Activated naive CD4-positive, alpha-beta T cell treated with anti-CD3 and anti-CD28 coated beads, Interleukin-2, amount 50 U/mL, for 24 hours (primary cell): ENCODE data around the gene ADAMTS15.
"Not testable (repeated sequence)": the region's sequence is repeated elsewhere in the genome, so short reads cannot be mapped to it uniquely, and the experiment has no call there.

ENCODE experiments used
- H3K27ac Mint-ChIP-seq: one replicate; pipeline ENCODE4 v1.8.0; 2021; ENCODE audit warnings: mild to moderate bottlenecking, mixed read lengths
- H3K27me3 Mint-ChIP-seq: one replicate; pipeline ENCODE4 v1.8.0; 2021; ENCODE audit warnings: mixed read lengths
- H3K36me3 Mint-ChIP-seq: one replicate; pipeline ENCODE4 v1.8.0; 2021; ENCODE audit warnings: mixed read lengths
- H3K4me1 Mint-ChIP-seq: one replicate; pipeline ENCODE4 v1.8.0; 2021; ENCODE audit warnings: mixed read lengths
- H3K4me3 Mint-ChIP-seq: one replicate; pipeline ENCODE4 v1.8.0; 2021; ENCODE audit warnings: mild to moderate bottlenecking, mixed read lengths
- H3K9me3 Mint-ChIP-seq: one replicate; pipeline ENCODE4 v1.8.0; 2021; ENCODE audit warnings: mixed read lengths

ADAMTS15 gene

DNA sequence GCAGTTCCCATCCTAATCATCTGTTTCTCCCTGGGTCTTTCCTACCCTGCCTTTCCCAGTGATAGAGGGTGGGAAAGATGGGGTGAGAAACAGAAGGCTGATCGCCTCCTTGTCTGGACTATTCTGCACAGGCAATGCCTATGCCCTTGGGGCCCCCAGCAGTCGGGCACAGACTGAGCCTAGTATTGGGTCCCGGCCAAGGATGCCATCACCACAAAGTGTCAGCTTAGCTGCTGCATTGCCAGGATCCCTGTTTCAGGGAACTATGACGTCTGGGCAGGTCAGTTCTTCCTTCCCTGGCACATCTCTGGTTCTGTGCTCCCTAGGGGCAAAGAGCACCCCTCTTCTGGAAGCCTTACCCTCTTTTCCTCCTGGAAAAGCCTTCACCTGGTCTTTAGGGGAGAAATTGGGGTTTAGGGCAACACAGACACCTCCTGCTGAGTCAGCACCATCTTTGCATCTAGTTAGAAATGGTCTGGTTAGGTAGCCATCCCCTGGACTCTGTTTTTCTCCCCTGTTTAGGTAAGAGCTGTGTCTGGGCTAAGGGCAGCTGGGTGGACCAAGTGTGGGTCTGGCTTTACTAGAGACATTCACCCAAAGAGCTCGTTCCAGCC is 22.1 kb upstream of the ADAMTS15 start:
- Mint-ChIP-seq H3K9me3 (no peaks in the 10 kb centered on the region), H3K27ac (no peak overlapping the region), H3K36me3 (no peaks in the 10 kb centered on the region), H3K27me3 (peaks cover 40% of the 10 kb centered on the region), H3K4me1 (peaks cover 14% of the 10 kb centered on the region), H3K4me3 (no peak overlapping the region)

DNA sequence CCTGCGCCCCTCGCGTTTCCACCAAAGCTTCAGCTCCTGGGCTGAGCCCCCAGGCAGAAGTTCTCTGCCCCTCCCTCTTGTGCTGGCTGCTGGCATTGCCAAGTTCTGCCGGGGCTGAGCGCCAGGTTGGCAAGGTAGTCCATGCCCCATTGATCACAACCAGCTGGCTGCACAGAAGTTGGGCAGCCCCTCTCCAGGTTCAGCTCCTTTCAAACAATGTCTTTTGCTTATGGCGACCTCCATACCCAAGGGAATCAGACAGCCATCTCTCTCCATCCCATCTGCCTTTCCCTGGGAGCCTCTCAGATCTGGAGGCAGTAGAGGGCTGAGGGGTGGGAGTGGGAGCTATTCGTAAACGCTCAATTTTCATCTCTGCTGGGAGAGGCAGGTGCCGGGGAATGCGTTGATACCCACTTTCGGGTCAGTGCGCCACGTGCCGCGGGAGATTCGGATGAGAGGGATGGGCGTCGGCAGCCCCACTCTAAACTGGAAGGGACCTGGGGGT is 21.6 kb upstream of the ADAMTS15 start:
- H3K36me3 Mint-ChIP-seq = no peaks in the 10 kb centered on the region
- H3K27me3 Mint-ChIP-seq = peaks cover 39% of the 10 kb centered on the region
- H3K4me3 Mint-ChIP-seq = peak overlapping the region; percentile 54
- peaks cover 14% of the 10 kb centered on the region for H3K4me1 Mint-ChIP-seq
- no peaks in the 10 kb centered on the region for H3K9me3 Mint-ChIP-seq
- no peak overlapping the region for H3K27ac Mint-ChIP-seq

DNA sequence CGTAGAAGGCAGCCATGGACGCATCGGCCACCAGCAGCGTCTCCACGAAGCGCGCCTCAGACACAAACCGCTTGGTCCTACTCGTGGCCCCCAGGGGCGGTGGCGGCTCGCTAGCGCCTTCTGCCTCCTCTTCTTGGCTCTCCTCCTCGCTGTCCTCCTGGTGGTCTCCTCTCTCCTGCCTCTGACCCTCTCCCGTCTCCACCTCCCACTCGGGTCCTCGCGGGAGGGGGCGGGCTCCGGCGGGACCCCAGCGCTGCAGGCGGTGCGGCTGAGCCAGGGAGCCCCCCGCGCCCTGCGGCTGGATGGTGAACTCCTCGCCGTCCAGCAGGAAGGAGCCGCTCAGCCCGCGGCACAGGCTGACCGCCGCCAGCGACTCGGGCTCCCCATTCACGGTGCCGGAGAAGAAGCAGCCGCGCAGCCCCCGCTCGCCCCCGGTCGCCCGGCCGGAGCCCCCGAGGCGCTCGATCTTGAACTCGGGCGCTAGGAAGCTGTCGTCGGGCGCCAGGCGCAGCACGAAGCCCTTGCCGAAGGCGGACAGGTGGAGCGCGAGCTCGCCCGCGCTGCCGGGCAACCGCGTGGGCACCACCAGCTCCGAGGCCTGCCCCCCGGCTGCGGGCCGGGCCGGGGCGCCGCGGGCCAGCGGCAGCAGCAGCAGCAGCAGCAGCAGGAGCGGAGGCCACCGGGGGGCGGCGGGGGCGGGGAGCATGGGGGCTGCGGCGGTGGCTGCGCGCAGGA is 20.7 kb upstream of the ADAMTS15 start:
- H3K4me3 Mint-ChIP-seq = no peak overlapping the region
- no peaks in the 10 kb centered on the region for H3K9me3 Mint-ChIP-seq
- H3K4me1 Mint-ChIP-seq = peaks cover 14% of the 10 kb centered on the region
- peaks cover 39% of the 10 kb centered on the region for H3K27me3 Mint-ChIP-seq
- no peak overlapping the region for H3K27ac Mint-ChIP-seq
- no peaks in the 10 kb centered on the region for H3K36me3 Mint-ChIP-seq

DNA sequence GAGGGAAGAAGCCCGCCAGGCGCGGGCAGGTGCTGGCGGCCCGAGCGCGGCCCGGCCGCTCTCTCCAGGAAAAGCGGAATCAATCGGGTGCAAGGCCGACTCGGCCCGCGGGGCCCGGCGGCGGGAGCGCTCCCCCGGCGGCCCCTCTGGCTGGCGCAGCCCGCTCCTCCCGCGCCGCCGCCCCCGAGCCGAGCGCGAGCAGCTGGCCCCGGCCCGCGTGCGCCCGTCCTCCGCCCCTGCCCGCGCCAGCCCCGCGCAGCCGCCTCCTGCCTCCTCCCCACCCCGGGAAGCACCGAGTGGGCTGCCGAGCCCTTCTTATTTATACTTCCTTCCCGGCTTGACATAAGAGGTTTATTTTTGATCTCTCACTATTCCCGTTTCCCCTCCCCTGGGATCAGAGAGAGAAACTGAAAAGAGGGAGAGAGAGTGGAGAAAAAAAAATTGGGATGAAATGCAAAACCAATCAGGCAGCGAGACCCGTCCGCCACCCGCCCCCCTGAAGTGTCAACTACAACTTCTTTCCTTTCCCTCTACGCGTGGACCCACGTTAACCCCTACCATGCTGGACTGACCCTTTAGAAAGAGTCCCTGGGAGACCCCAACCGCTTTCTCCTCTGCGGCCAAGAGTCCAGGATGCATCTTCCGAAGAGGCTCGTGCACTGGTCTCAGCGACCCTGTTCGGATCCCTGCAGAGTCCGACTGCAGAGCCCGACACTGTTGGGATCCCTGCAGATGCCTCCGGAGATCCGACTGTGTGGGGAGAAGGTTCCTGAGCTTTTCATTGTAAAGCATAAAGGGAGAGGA is 19.9 kb upstream of the ADAMTS15 start, which contains the start of gene ADAMTS8:
TSS of gene ADAMTS8 (minus strand) at position 294 of the 804 bp plus-strand sequence. CDS start 323 bp downstream, outside the sequence.
- peak within 1 kb of the TSS; percentile 68 for H3K4me3 Mint-ChIP-seq
- H3K4me1 Mint-ChIP-seq = peaks cover 14% of the 10 kb centered on the region
- no peaks in the 10 kb centered on the region for H3K9me3 Mint-ChIP-seq
- H3K36me3 Mint-ChIP-seq = no peaks in the 10 kb centered on the region
- H3K27me3 Mint-ChIP-seq = peaks cover 36% of the 10 kb centered on the region
- H3K27ac Mint-ChIP-seq = no peak within 1 kb of the TSS

DNA sequence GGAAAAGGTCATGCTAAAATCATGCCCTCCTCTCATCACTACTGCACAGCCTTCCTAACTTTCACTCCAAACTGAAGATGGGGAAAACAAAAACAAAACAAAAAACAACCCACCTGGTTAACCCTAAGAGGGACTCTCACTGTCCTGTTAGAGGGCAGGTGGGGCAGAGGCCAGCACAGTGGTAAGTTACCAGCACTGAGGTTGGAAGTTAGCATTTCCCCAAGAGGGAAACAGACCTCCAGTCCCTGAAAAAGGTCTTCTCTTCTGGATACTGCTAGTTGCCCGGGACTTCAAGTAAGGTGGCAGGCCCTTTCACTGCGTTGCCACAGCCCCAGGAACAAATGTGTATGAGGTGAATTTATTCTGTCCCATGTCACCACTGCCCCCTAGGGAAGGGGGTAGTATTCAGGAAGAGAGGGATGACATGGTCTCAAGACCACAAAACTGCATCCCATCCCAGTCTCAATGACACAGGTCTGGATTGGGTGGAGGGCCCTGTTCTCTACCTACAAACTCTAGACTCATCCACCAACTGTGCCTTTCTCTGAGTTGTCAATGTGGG is 19.2 kb upstream of the ADAMTS15 start:
- Mint-ChIP-seq H3K4me3 (peak overlapping the region; percentile 68), H3K27me3 (peaks cover 36% of the 10 kb centered on the region), H3K9me3 (no peaks in the 10 kb centered on the region), H3K27ac (no peak overlapping the region), H3K36me3 (no peaks in the 10 kb centered on the region), H3K4me1 (peaks cover 14% of the 10 kb centered on the region)

DNA sequence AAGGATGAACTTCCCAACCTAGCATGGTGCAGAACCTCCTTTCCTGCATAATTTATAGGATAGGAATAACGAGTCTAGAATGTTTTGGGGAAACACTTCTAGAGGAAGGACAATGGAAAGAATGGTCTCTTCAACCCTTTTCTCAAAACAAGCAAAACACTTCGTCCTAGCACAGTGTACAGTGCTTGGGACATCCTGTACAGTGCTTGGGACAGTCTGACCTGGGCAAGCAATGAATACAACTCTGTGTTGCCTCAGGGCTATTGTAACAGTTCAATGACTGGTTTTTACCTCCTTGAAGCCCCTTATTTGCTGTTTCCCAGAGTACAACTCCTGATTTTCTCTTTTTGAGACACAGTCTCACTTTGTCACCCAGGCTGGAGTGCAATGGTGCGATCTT is 18.5 kb upstream of the ADAMTS15 start:
- Mint-ChIP-seq H3K27ac (no peak overlapping the region), H3K36me3 (no peaks in the 10 kb centered on the region), H3K27me3 (peaks cover 30% of the 10 kb centered on the region), H3K4me1 (peaks cover 14% of the 10 kb centered on the region), H3K9me3 (no peaks in the 10 kb centered on the region), H3K4me3 (no peak overlapping the region)

DNA sequence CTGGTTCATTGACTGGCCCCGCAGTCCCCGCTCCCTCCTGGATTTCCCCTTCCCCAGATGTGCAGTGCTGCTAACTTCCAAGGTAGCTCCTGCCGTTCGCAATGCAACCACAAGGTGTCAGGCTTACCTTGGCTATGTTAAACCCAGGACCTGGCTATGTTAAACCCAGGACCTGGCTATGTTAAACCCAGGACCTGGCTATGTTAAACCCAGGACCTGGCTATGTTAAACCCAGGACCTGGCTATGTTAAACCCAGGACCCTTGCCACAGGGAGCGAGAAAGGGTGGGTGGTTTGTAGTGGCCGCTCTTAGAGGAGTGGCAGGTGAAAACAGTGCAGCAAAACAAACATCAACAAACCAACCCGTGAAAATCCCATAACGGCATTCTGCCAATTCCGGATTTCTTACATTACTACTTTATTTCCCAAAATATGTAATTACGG is 17.1 kb upstream of the ADAMTS15 start:
- H3K4me3 Mint-ChIP-seq = no peak overlapping the region
- H3K9me3 Mint-ChIP-seq = no peaks in the 10 kb centered on the region
- peaks cover 28% of the 10 kb centered on the region for H3K27me3 Mint-ChIP-seq
- H3K36me3 Mint-ChIP-seq = no peaks in the 10 kb centered on the region
- no peak overlapping the region for H3K27ac Mint-ChIP-seq
- H3K4me1 Mint-ChIP-seq = peaks cover 14% of the 10 kb centered on the region

DNA sequence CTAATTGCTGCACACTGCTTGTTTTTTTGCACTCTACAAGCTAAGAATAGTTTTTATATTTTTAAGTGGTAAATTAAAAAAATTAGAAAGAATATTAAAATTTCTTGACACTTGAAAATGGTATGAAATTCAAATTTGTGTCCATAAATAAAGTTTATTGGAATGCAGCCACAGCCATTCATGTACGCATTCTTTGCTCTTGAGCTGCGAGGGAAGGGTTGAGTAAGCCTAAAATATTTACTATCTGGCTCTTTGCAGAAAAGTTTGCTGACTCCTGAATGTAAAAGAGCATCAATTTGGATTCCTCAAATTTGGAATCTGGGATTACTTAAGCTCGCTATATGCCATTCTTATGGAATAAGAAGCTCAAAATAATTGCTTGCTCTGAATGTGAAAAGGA is 16.6 kb upstream of the ADAMTS15 start:
- Mint-ChIP-seq H3K27ac (no peak overlapping the region), H3K36me3 (no peaks in the 10 kb centered on the region), H3K9me3 (no peaks in the 10 kb centered on the region), H3K27me3 (peaks cover 27% of the 10 kb centered on the region), H3K4me1 (peaks cover 14% of the 10 kb centered on the region), H3K4me3 (no peak overlapping the region)

DNA sequence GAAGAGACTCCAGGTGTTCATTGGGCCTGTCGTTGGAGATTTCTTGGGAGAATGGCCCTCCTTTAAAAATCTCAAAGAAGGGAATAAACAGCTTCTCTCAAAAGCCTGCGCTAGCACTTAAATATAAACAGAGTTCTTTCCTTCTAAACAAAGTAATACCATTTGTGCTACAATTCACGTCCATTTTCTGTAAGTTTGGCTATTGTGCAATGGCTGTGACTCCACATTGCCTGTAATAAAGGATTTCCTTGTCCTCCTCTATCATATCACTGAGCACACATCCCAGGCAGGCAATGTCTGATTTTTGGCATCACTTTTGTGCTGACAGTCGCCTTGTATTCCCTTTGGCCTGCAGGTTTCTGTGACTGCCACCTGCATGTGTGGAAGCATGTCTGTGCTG is 15.1 kb upstream of the ADAMTS15 start:
- H3K27ac Mint-ChIP-seq = no peak overlapping the region
- H3K9me3 Mint-ChIP-seq = no peaks in the 10 kb centered on the region
- peaks cover 21% of the 10 kb centered on the region for H3K27me3 Mint-ChIP-seq
- H3K4me3 Mint-ChIP-seq = no peak overlapping the region
- peaks cover 9% of the 10 kb centered on the region for H3K4me1 Mint-ChIP-seq
- H3K36me3 Mint-ChIP-seq = no peaks in the 10 kb centered on the region

DNA sequence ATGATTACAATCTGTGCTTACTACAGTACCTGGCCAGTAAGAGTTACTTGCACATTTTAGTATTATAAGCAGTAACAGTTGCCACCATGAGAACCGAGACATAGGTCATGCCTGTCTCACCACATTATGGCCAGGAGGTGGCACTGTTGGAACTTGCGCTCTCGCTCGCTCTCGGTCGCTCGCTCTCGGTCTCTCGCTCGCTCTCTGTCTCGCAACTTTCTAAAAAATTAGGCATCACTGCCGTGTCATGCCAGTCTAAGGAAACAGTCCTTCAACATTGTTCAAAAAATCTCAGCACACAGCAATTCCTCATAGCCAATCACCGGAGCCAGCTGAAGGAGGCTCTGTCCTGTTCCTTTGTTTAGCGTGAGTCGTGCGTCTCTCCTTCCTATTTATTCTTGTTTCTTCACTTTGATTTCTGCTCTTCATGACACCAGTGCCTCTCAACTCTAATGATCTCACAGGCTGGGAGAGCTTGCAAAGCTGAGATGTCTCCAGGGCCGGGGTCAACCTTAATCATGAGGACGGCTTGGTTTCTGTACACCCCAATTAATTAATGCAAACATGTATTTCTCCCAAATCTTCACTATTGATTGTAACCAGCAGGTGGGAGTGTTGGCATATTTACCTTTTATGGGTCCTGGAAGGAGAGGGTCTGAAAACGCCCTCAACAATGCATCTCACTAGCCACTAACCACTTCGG is 13.8 kb upstream of the ADAMTS15 start:
- Mint-ChIP-seq H3K27me3 (peaks cover 9% of the 10 kb centered on the region), H3K4me1 (peaks cover 9% of the 10 kb centered on the region), H3K4me3 (no peak overlapping the region), H3K36me3 (no peaks in the 10 kb centered on the region), H3K27ac (no peak overlapping the region), H3K9me3 (no peaks in the 10 kb centered on the region)

DNA sequence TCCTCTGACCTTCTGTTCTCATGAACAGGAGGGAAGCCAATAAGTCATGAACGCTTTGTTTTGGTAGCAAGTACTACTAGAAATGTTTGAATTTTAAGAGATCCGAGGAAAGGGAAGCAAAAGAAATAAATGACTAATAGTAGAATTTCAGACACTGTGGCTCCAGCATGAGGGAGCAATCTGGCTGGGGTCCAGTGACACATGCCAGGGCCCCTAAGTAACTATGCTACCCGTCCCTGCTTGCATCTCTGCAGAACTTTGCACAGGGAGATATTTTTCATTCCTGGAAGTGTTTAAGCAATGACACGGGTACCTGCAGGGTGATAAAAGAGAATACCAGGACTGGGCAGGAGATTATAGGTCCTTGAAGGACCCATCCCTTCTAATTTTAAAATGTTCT is 12.8 kb upstream of the ADAMTS15 start:
- peaks cover 2% of the 10 kb centered on the region for H3K27me3 Mint-ChIP-seq
- no peaks in the 10 kb centered on the region for H3K36me3 Mint-ChIP-seq
- peaks cover 9% of the 10 kb centered on the region for H3K4me1 Mint-ChIP-seq
- no peak overlapping the region for H3K27ac Mint-ChIP-seq
- H3K4me3 Mint-ChIP-seq = peak overlapping the region; percentile 53
- H3K9me3 Mint-ChIP-seq = no peaks in the 10 kb centered on the region

DNA sequence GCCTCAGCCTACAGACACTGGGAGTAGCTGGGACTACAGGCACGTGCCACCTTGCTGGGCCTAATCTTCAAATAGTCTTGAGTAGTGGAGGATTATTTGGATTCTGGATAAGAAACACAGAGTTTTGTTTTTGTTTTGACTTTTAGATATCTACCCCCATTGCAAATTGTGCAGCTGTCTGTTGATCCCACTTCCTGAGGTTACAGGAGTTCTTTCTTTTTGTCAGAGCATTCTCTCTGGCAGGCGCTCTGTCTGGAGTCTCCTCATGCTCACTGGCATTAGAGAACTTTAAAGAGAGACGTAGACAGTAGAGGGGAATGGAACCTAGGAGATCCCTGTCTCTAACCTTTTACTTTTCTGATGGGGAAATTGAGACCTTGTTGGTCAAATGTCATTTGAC is 12.3 kb upstream of the ADAMTS15 start:
- no peak overlapping the region for H3K27ac Mint-ChIP-seq

DNA sequence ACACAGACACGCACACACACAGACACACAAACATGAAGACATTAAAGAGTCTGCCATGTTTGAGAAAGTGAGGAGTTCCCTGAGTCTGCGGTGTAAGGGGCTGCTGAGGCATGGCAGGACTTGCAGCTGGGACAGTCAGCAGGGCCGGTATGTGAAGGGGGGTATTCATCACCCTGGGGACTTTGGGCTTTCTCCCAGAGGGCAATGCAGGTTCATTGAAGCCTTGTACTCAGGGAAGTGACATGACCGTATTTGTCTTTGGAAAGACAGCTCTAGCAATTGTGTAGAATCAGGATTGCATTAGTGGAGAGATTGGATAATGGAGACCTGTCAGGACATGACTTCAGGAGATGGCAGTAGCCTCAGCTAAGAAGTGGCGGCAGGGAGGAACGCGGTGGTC is 10.6 kb upstream of the ADAMTS15 start:
- Mint-ChIP-seq H3K4me3 (no peak overlapping the region), H3K27me3 (no peaks in the 10 kb centered on the region), H3K9me3 (no peaks in the 10 kb centered on the region), H3K36me3 (no peaks in the 10 kb centered on the region), H3K4me1 (peaks cover 9% of the 10 kb centered on the region), H3K27ac (no peak overlapping the region)

More for the DNA sequence above, 12.3 kb upstream of the ADAMTS15 start:
- Mint-ChIP-seq H3K36me3 (no peaks in the 10 kb centered on the region), H3K27me3 (peaks cover 1% of the 10 kb centered on the region), H3K4me1 (peaks cover 9% of the 10 kb centered on the region), H3K9me3 (no peaks in the 10 kb centered on the region), H3K4me3 (no peak overlapping the region)

DNA sequence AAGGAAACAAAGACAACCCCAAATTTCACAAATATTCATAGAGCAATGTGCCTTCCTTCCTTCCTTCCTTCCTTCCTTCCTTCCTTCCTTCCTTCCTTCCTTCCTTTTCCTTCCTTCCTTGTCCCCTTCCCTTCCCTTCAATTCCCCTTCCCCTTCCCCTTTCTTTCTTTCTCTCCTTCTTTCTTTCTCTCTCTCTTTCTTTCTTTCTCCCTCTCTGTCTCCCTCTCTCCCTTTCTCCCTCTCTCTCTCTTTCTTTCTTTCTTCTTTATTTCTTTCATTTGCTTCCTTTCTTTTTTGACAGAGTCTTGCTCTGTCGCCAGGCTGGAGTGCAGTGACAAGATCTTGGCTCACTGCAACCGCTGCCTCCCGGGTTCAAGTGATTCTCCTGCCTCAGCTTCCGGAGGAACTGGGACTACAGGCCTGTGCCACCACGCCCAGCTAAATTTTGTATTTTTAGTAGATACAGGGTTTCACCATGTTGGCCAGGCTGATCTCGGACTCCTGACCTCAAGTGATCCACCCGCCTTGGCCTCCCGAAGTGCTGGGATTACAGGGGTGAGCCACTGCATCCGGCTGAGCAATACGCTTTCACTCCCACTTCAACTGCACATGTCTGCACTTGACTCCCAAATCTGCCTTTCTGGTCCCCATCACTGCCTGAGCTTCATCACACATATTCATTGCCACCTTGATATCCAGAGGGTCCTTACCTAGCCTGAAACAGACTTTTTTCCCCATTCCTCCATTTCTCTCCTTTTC is 9.9 kb upstream of the ADAMTS15 start:
- not testable (repeated sequence) for H3K4me3 Mint-ChIP-seq, H3K27me3 Mint-ChIP-seq, H3K9me3 Mint-ChIP-seq, H3K36me3 Mint-ChIP-seq, H3K4me1 Mint-ChIP-seq
- H3K27ac Mint-ChIP-seq = peak overlapping the region; percentile 68
